Measurements from ENCODE around the gene RNF150. TPM values are rescaled to one million over a fixed set of nuclear protein-coding genes. Genes with fewer than 3 reads are reported as not detected.

RNF150 gene
- 0.11 to 0.55 TPM (median 0.44 TPM) in 5 replicates for total RNA-seq (2022; extraction: Qiagen RNA extraction; ENCODE audit: low read depth)

DNA sequence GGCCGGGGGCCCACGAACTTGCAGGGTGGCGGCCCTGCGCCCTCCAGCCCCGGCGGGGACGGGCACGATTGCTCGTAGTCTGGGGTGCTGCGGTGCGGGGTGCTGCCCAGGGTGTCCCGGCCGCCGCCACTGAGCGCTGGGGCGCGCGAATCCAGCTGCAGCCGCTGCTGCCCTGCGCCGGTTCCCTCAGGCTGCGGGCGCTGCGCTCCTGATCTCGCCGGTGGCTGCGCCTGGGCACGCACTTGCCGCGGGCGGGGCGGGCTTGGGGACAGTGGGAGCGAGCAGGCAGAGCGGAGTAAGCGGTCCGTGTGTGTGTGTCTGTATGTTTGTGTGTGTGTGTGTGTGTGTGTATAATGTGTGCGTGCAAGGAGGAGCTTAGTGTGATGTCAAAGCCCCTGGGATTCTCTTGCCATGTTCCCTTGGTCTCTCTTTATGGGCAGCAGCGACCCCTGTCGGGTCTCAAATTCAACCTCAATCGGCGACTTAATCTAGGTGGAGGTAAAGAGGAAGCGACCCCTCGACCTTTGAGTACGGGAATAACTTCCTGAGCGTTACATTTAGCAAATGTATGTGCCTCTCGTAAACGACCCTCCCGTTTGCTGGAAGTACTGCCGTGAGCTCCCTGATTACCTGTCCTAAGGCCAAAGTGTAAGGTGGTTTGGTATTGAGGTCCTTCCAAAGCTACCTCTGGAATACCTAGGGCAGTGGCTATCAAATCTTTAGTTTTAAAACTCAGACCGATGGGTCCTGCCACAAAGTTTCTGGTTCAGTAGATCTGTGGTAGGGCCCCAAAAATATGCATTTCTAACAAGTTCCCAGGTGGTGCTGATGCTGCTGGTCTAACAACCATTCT, at the start of gene RNF150:
RNF150 (minus strand) TSS at position 324 of the 853 bp plus-strand sequence.

Other genes with a start within 250 kb of the RNF150 start
- 21.9 to 32.6 TPM (median 26.9 TPM) in 5 replicates for gene ZNF330, start 87.4 kb upstream of the RNF150 start, total RNA-seq (2022; extraction: Qiagen RNA extraction; ENCODE audit: low read depth)